ENCODE results near the gene NR6A1. TPM values are rescaled to one million over a fixed set of nuclear protein-coding genes. Genes with fewer than 3 reads are reported as not detected.
A peak's percentile ranks its signal among the peaks of the same experiment; 100 is the strongest.

Gene NR6A1
- total and polyA plus RNA-seq, 2 of the 8 experiments (the other 6 are each of a cell fraction or from before 2014, with no cell fraction given): 93.2 to 237 TPM

DNA sequence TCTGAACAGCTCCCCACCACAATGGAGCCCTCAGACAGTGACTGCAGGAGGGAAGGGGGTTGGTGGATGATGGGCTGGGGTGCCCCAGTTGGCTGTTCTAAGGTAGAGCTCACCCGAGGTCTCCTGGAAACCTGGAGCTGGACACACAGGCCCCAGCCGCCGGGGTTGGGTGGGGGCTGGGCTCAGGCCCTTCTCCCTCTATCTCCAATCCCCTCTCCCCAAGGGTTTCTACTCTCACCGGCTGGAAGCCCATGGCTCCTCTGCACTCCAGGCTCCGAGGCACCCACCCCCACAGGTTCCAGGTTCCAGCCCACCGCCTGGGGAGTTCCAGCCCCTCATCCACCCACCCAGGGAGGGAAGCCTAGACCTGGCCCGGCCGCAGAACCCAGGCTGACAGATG lies 264.7 kb downstream of the NR6A1 start:
- H3K9me3 ChIP-seq (ENCODE audit: insufficient read depth in 2 of 2, low read depth in 1 of 2, low read length in 1 of 2): no peaks in the 10 kb centered on the region; a peak in 1 of 4 replicates
- ChIA-PET POLR2A (ENCODE audit: partially characterized antibody) (interaction anchor here (1.1 to 2.0 kb wide), 3 partner anchors 12 to 22 kb away, joined by 4 to 6 read pairs (median 4); no protein-coding TSS in a partner anchor), CTCF (ENCODE audit: partially characterized antibody) (interaction anchor here (0.7 to 2.0 kb wide), 11 partner anchors 12 to 237 kb away, joined by 3 to 12 read pairs (median 6); no protein-coding TSS in a partner anchor)
- 81% methylated on average over 8 of the region's 8 CpGs; no CpG with 5 or more reads in 1 of the 2 experiments for WGBS, 2 experiments (ENCODE audit: extremely low coverage in 1 of 2, insufficient coverage in 1 of 2, insufficient read length in 1 of 2, insufficient replicate concordance in 2 of 2, low coverage in 1 of 2, low lambda C conversion rate in 2 of 2, missing lambda C conversion rate in 1 of 2)
- DNase-seq (ENCODE audit: low read depth in 1 of 2, low spot score in 2 of 2) (peak in 1 of 2 experiments; percentile 51), FAIRE-seq (no peak)
- H2AFZ ChIP-seq (ENCODE audit: low read length): no peak overlapping the region
- H2AK5ac ChIP-seq (ENCODE audit: low read depth, low read length): no peak overlapping the region
- no peak overlapping the region for H3K4ac ChIP-seq (replicated peaks; ENCODE audit: insufficient read length, low read depth, low read length)
- no peak overlapping the region for H2BK15ac ChIP-seq (ENCODE audit: low read length)
- no peak overlapping the region for H2BK120ac ChIP-seq (replicated peaks; ENCODE audit: low read depth, low read length)
- H2BK20ac ChIP-seq (ENCODE audit: low read length): peak overlapping the region; percentile 72; the same call in 1 of the 2 replicates
- H3K18ac ChIP-seq (ENCODE audit: extremely low read depth, low read length): peak overlapping the region; percentile 51; the same call in 1 of the 2 replicates
- no peak for TF ChIP-seq RFX5 (IDR thresholded peaks at IDR 0.05; ENCODE audit: borderline replicate concordance, low read depth, low read length)
- no peak for TF ChIP-seq SIRT6 (IDR thresholded peaks at IDR 0.05; ENCODE audit: low read length)
- peaks cover 39 to 52% (median 48%) of the 10 kb centered on the region in 4 experiments for H3K27me3 ChIP-seq (replicated peaks in 1 of 4; ENCODE audit: control insufficient read depth in 3 of 4, extremely low read depth in 1 of 4, insufficient read depth in 3 of 4, low read length in 3 of 4)
- H3K4me3 ChIP-seq (ENCODE audit: extremely low read depth in 1 of 4, insufficient read depth in 2 of 4, low read depth in 3 of 4, low read length in 4 of 4): no peak overlapping the region
- no peak overlapping the region for H4K5ac ChIP-seq (ENCODE audit: insufficient read length, low read depth, low read length)
- no peak overlapping the region for H3K23ac ChIP-seq (ENCODE audit: insufficient read length)
- H2BK5ac ChIP-seq (ENCODE audit: low read depth, low read length): 0 out of 2 replicates have a peak overlapping the region, but pooled peaks have one; percentile 5
- H3K27ac ChIP-seq (ENCODE audit: low read depth, low read length): no peak overlapping the region
- H3K4me1 ChIP-seq (replicated peaks in 1 of 4; ENCODE audit: control insufficient read depth in 3 of 4, insufficient read depth in 4 of 4, low read length in 3 of 4): peaks cover 0 to 20% (median 10%) of the 10 kb centered on the region in 4 experiments; a peak in 6 of 7 replicates
- H3K79me1 ChIP-seq (ENCODE audit: low read depth, low read length): no peaks in the 10 kb centered on the region
- no peak overlapping the region for H3K14ac ChIP-seq (ENCODE audit: insufficient read length)
- H3K23me2 ChIP-seq (ENCODE audit: low read depth, low read length): peaks cover 7% of the 10 kb centered on the region; the same call in 1 of the 2 replicates
- H2BK12ac ChIP-seq (ENCODE audit: low read depth, low read length): peak overlapping the region; percentile 84; the same call in 1 of the 2 replicates
- no peak overlapping the region for H4K8ac ChIP-seq (ENCODE audit: extremely low read depth, insufficient read depth, low read length)
- peaks cover 0 to 8% (median 0%) of the 10 kb centered on the region in 4 experiments; a peak in 1 of 8 replicates for H3K36me3 ChIP-seq (ENCODE audit: control insufficient read depth in 2 of 4, insufficient read depth in 4 of 4, low read length in 3 of 4)
- peak overlapping the region; percentile 54 for H4K91ac ChIP-seq (replicated peaks; ENCODE audit: insufficient read length, low read length)
- H3K4me2 ChIP-seq (ENCODE audit: insufficient read depth in 1 of 2, low read depth in 2 of 2, low read length in 2 of 2): 0 out of 4 replicates have a peak overlapping the region, but pooled peaks of 1 of the 2 experiments have one; percentile 55
- H3K56ac ChIP-seq (replicated peaks; ENCODE audit: insufficient read length, low read depth, low read length): no peak overlapping the region
- H3K9ac ChIP-seq (replicated peaks in 1 of 4; ENCODE audit: extremely low read depth in 1 of 4, low read depth in 3 of 4, low read length in 3 of 4): no peak overlapping the region
- H3K79me2 ChIP-seq (ENCODE audit: control insufficient read depth in 1 of 2, insufficient read depth in 2 of 2, low read length in 2 of 2): no peaks in the 10 kb centered on the region
- peaks cover 0 to 2% of the 10 kb centered on the region in 2 experiments for H4K20me1 ChIP-seq (replicated peaks in 1 of 2; ENCODE audit: control insufficient read depth in 1 of 2, insufficient read depth in 2 of 2, low read length in 2 of 2)

Data from H1 (cell line).